NCI-H2107 (cell line): ENCODE data around the gene SVOPL.
"Not testable (repeated sequence)": the region's sequence is repeated elsewhere in the genome, so short reads cannot be mapped to it uniquely, and the experiment has no call there.

Experiments used
- DNase-seq: peaks from one replicate; lab custom pipeline; 2025; lab: John Stamatoyannopoulos, UW

Gene SVOPL

DNA sequence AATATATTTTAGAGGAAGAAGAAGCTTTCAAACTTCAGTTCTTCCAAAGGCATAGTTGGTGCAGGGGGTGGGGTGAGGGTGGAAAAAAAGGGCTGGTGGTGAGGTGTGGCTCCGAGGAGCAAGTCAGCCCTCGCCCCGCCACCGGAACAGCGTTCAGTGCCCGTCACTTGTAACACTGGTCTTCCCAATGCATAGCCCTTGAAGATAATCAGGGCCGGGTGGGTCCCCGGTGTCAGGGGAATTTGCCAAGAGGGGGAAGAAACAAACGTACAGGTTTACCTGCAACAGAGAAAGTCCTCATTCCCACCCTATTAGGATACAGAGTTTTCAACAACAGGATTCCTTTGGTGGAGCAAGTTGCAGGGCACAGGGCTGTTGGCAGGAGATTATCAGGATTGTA, 1.5 kb downstream of the SVOPL start:
- no peak for DNase-seq

- no peak for DNase-seq
Measured at GRCh38 chr7:138698281-138698680, 2.9 kb downstream of the SVOPL start.

DNA sequence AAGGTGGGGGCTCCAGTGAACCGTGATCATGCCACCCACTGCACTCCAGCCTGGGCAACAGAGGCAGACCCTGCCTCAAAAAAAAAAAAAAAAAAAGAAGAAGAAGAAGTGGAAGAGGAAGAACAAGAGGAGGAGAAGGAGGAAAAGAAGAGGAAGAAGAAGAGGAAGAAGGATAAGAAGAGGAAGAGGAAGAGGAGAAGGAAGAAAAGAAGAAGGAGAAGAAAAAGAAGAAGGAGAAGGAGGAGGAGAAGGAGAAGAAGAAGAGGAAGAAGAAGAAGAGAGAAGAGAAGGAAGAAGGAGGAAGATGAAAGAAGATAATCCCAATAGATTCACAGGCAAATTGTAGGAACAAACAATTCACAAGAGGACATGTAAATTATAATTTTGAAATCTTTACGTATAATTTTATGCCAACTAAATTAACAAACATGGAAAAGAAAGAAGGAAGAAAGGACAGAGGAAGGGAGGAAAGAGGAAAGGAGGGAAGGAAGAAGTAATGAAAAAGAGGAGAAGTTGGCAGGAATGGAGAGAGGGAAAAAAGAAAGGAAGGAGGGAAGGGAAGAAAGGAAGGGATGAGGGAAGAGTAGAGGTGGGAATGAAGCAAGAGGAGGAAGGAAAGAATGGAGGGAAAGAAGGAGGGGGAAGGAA, 3.5 kb downstream of the SVOPL start:
- no peak for DNase-seq

- DNase-seq, result not testable (repeated sequence)
Measured at GRCh38 chr7:138695776-138696175, 5.4 kb downstream of the SVOPL start.

GRCh38 chr7:138695106-138695505, 6.1 kb downstream of the SVOPL start:
- no peak for DNase-seq

- DNase-seq, result no peak
Measured at GRCh38 chr7:138691178-138691577, 10.0 kb downstream of the SVOPL start.

GRCh38 chr7:138690495-138690894, 10.7 kb downstream of the SVOPL start:
- DNase-seq, result no peak

- DNase-seq, result not testable (repeated sequence)
Measured at GRCh38 chr7:138688037-138688436, 13.1 kb downstream of the SVOPL start.

- no peak for DNase-seq
Measured at GRCh38 chr7:138684340-138684739, 16.8 kb downstream of the SVOPL start.

- DNase-seq, result no peak
Measured at GRCh38 chr7:138679793-138680192, 21.4 kb downstream of the SVOPL start.

DNA sequence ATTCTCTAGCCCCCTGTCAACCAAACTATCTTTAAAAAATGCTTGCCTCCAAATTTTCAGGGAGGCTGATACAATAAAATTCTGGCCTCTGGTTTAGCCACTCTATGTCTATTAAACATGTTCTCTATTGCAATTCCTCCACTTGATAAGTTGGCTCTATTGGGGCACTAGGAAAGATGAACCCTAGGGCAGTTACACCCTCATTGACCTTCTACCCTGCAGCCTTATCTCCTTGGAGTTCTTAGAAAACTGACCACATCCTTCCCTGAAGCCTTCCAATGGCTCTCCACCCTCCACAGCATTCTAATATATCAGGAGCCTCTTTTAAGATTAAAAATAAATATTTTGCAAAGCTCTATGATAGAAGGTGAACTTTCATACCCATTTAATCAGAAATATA, 30.6 kb downstream of the SVOPL start:
- no peak for DNase-seq

GRCh38 chr7:138669364-138669763, 31.8 kb downstream of the SVOPL start:
- peak; percentile 72 for DNase-seq

GRCh38 chr7:138668946-138669345, 32.2 kb downstream of the SVOPL start:
- DNase-seq, result no peak

DNA sequence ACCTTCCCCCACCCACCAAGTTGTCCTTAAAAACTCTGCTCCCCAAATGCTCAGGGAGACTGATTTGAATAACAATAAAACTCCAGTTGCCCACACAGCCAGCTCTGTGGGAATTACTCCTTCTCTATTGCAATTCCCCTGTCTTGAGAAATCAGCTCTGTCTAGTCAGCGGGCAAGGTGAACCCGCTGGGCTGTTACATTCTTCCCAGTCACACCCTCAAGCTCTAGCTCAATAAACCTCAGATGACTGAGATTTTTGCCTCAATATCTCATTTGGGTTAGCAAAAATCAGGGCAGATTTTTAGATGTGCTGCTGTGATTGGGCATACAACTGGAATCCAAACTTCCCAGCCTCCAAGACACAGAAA, 32.9 kb downstream of the SVOPL start:
- DNase-seq, result no peak

DNA sequence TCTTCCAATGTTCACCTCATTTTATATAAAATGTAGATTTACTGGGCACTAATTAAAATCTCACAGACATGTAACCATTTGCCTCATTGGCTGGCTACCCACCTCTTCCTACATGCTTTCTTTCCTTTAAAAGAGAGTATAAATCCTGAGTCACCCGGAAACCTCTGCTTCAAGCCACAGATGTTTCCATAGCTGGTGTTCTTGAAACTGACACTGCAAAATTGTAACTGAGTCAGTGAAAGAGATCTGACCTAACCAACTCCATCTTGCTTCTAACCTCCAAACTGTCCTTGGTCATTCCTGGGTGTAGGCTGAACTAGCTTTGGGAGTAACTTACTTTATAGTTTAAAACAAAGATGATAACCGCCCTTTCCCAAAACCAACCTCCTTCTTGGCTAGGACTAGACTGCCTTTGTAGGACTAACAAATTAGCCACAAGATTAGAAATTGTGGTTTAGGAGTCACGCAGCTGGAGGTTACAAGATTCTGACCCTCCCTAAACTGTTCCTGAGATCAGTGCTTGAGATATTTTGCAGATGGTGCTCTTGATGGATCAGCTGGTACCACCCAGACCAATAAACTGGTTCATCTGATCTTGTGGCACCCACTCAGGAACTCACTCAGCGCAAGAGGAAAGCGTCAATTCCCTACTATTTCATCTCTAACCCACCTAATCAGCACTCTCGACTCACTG, 33.5 kb downstream of the SVOPL start:
- DNase-seq, result no peak

DNA sequence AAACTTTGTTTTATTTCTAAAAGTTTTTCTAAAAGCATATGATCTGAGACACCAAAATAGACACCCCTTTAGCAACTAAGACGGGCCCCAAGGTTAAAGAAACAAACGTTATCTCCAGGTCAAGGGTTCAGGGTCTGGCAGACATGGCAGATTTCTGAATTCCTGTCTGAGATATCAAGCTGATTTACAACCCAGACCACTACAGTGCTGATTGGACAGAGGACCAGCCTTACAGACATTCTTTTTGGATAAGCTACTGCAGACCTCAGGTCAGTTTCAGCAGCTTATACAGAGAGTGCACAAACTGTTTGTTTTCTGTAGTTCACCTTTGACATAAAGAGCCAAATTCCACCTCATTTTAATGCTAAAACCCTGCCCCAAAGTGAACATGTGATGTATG, 34.8 kb downstream of the SVOPL start:
- DNase-seq, result no peak

GRCh38 chr7:138665669-138666140, 35.5 kb downstream of the SVOPL start:
- no peak for DNase-seq

GRCh38 chr7:138665249-138665648, 35.9 kb downstream of the SVOPL start:
- DNase-seq, result no peak

DNA sequence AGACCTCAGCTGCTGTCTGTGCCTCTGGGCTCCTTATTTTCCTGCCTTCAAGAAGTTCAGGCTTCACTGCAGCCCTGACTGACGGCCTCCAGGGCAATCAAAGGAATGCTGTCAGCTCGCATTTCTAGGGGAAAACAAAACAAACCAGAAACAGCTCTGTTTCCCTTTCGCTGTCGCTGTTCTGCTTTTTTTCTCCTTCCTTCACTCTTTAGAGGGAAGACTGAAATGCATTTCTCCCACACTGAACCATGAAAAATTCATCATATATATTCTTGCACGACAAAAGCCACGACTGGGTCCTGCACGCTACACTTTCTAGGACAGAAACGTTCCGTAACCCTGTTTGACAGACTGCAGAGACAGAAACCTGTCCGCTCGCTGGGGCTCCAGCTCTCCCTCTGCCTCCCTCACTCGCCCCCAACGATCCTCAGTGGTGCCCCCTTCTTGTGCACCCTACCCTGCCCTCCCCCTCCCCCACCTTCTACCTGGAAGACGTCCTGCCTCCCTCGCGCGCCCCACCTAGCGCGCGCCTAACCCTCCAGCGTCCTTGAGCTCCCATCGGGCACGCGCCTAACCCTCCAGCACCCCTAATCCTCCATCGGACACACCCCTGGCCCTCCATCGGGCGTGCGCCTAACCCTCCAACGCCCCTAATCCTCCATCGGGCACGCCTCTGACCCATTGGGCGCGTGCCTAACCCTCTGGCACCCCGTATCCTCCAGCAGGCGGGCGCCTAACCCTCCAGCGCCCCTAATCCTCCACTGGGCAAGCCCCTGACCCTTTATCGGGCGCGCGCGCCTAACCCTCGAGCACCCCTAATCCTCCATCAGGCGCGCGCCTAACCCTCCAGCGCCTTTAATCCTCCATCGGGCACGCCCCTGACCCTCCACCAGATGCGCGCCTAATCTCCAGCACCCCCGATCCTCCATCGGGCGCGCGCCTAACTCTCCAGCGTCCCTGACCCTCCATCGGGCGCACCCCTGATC, 37.1 kb downstream of the SVOPL start:
- no peak for DNase-seq

DNA sequence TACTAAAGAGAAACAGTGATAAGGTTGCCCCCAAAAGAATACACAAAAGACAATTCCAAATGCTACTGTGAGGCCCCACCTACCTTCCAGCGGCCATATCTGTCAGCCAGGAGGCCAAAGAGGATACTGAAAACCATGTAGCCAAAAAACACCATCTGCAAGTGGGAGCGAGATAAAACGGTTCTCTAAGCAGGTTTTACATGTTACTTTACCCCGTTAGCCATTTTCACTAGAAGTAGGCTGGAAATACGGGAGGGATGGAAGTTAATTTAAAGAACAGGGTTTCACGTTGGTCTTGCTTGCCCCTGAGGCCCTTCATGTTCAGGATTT, 38.2 kb downstream of the SVOPL start:
- no peak for DNase-seq

- DNase-seq, result no peak
Measured at GRCh38 chr7:138662076-138662990, 38.8 kb downstream of the SVOPL start.
